NCI-H2107 (cell line): ENCODE measurements around the gene ITK.

Source experiments
- DNase-seq: peaks from one replicate; lab custom pipeline; 2025; lab: John Stamatoyannopoulos, UW

Gene ITK

GRCh38 chr5:157247267-157247666 lies 66.6 kb downstream of the ITK start:
- no peak for DNase-seq

- DNase-seq, result no peak
These were observed 68.3 kb downstream of the ITK start for GRCh38 chr5:157248821-157249470.

- no peak for DNase-seq
These were observed 72.2 kb downstream of the ITK start for GRCh38 chr5:157252711-157253465.

- no peak for DNase-seq
These were observed 72.9 kb downstream of the ITK start for GRCh38 chr5:157253547-157253946.

GRCh38 chr5:157258450-157258849 lies 77.8 kb downstream of the ITK start:
- no peak for DNase-seq

GRCh38 chr5:157259699-157260098 lies 79.1 kb downstream of the ITK start:
- no peak for DNase-seq

- DNase-seq, result no peak
These were observed 83.0 kb downstream of the ITK start for GRCh38 chr5:157263496-157264090.

GRCh38 chr5:157265714-157266285 lies 85.2 kb downstream of the ITK start, which contains the start of gene CYFIP2:
Gene CYFIP2 (plus strand): TSS chr5:157266123. CDS start chr5:157285362, 19,239 bp downstream.
- DNase-seq, result no peak

- DNase-seq, result no peak
These were observed 85.8 kb downstream of the ITK start for GRCh38 chr5:157266286-157267007.

GRCh38 chr5:157267025-157267424 lies 86.4 kb downstream of the ITK start:
- no peak for DNase-seq

- no peak for DNase-seq
These were observed 87.3 kb downstream of the ITK start for GRCh38 chr5:157267761-157268480.

- DNase-seq, result no peak
These were observed 88.6 kb downstream of the ITK start for GRCh38 chr5:157269165-157269671.

- no peak for DNase-seq
These were observed 89.2 kb downstream of the ITK start for GRCh38 chr5:157269761-157270272.

GRCh38 chr5:157270771-157271170 lies 90.1 kb downstream of the ITK start:
- no peak for DNase-seq

- DNase-seq, result no peak
These were observed 91.2 kb downstream of the ITK start for GRCh38 chr5:157271740-157272271.

- DNase-seq, result no peak
These were observed 92.5 kb downstream of the ITK start for GRCh38 chr5:157273131-157273556.

- no peak for DNase-seq
These were observed 94.8 kb downstream of the ITK start for GRCh38 chr5:157275403-157275802.

- no peak for DNase-seq
These were observed 97.8 kb downstream of the ITK start for GRCh38 chr5:157278319-157279037.

GRCh38 chr5:157279605-157280239 lies 99.1 kb downstream of the ITK start:
- DNase-seq, result no peak

GRCh38 chr5:157280927-157281326 lies 100.3 kb downstream of the ITK start:
- no peak for DNase-seq
